Neuron (in vitro differentiated cells): ENCODE results near the gene GRIN2A.

Experiments used
- H2AFZ ChIP-seq: one replicate; pipeline ENCODE4 v1.6.1; 2013; ENCODE audit warnings: low read depth, mild to moderate bottlenecking, inconsistent platforms, low read length, moderate library complexity
- H3K27me3 ChIP-seq: one replicate; pipeline ENCODE4 v1.6.1; 2013; ENCODE audit warnings: low read length; ENCODE audit not compliant: insufficient read depth
- H3K36me3 ChIP-seq: one replicate; pipeline ENCODE4 v1.6.1; 2013; ENCODE audit warnings: low read length; ENCODE audit not compliant: insufficient read depth
- H3K4me1 ChIP-seq: one replicate; pipeline ENCODE4 v1.6.1; 2013; ENCODE audit warnings: low read length; ENCODE audit not compliant: insufficient read depth
- H3K4me3 ChIP-seq: 2 replicates; pipeline ENCODE4 v1.5.1; 2013; ENCODE audit warnings: mild to moderate bottlenecking, low read length, moderate library complexity
- H3K9me3 ChIP-seq: one replicate; pipeline ENCODE4 v1.6.1; 2013; ENCODE audit warnings: low read length

GRIN2A gene

GRCh38 chr16:9772526-9773225 is 409.6 kb downstream of the GRIN2A start:
- H3K9me3 ChIP-seq, result no peaks in the 10 kb centered on the region
- H3K4me1 ChIP-seq, result no peaks in the 10 kb centered on the region
- H3K27me3 ChIP-seq, result no peaks in the 10 kb centered on the region
- H3K36me3 ChIP-seq, result no peaks in the 10 kb centered on the region
- H3K4me3 ChIP-seq, result no peak overlapping the region
- H2AFZ ChIP-seq, result no peak overlapping the region

- H3K4me3 ChIP-seq, result no peak overlapping the region
- no peaks in the 10 kb centered on the region for H3K4me1 ChIP-seq
- no peaks in the 10 kb centered on the region for H3K27me3 ChIP-seq
- no peak overlapping the region for H2AFZ ChIP-seq
- H3K9me3 ChIP-seq, result no peaks in the 10 kb centered on the region
- no peaks in the 10 kb centered on the region for H3K36me3 ChIP-seq
Measured at GRCh38 chr16:9766891-9767290, 415.3 kb downstream of the GRIN2A start.

GRCh38 chr16:9763505-9763904 is 418.7 kb downstream of the GRIN2A start:
- Histone ChIP-seq H3K4me1 (no peaks in the 10 kb centered on the region), H3K27me3 (no peaks in the 10 kb centered on the region), H3K4me3 (no peak overlapping the region), H2AFZ (no peak overlapping the region), H3K9me3 (no peaks in the 10 kb centered on the region), H3K36me3 (no peaks in the 10 kb centered on the region)

GRCh38 chr16:9761870-9762269 is 420.4 kb downstream of the GRIN2A start:
- no peaks in the 10 kb centered on the region for H3K9me3 ChIP-seq
- no peak overlapping the region for H2AFZ ChIP-seq
- H3K27me3 ChIP-seq, result no peaks in the 10 kb centered on the region
- H3K4me3 ChIP-seq, result no peak overlapping the region
- no peaks in the 10 kb centered on the region for H3K36me3 ChIP-seq
- H3K4me1 ChIP-seq, result no peaks in the 10 kb centered on the region

- Histone ChIP-seq H3K4me1 (no peaks in the 10 kb centered on the region), H3K27me3 (no peaks in the 10 kb centered on the region)
Measured at GRCh38 chr16:9757687-9758086, 424.5 kb downstream of the GRIN2A start.

GRCh38 chr16:9756434-9756833 is 425.8 kb downstream of the GRIN2A start:
- H3K9me3 ChIP-seq, result no peaks in the 10 kb centered on the region
- H3K4me1 ChIP-seq, result no peaks in the 10 kb centered on the region
- H3K27me3 ChIP-seq, result no peaks in the 10 kb centered on the region
- no peaks in the 10 kb centered on the region for H3K36me3 ChIP-seq
- H2AFZ ChIP-seq, result no peak overlapping the region
- no peak overlapping the region for H3K4me3 ChIP-seq

More at GRCh38 chr16:9757687-9758086, 424.5 kb downstream of the GRIN2A start:
- H2AFZ ChIP-seq, result no peak overlapping the region
- H3K4me3 ChIP-seq, result no peak overlapping the region
- H3K36me3 ChIP-seq, result no peaks in the 10 kb centered on the region
- H3K9me3 ChIP-seq, result no peaks in the 10 kb centered on the region

- H3K4me1 ChIP-seq, result no peaks in the 10 kb centered on the region
- H3K4me3 ChIP-seq, result no peak overlapping the region
- H3K36me3 ChIP-seq, result no peaks in the 10 kb centered on the region
- H2AFZ ChIP-seq, result no peak overlapping the region
- H3K9me3 ChIP-seq, result no peaks in the 10 kb centered on the region
- no peaks in the 10 kb centered on the region for H3K27me3 ChIP-seq
Measured at GRCh38 chr16:9755081-9755480, 427.1 kb downstream of the GRIN2A start.

GRCh38 chr16:9741776-9742175 is 440.5 kb downstream of the GRIN2A start:
- Histone ChIP-seq H3K9me3 (no peaks in the 10 kb centered on the region), H3K27me3 (no peaks in the 10 kb centered on the region), H2AFZ (no peak overlapping the region), H3K4me3 (no peak overlapping the region), H3K36me3 (no peaks in the 10 kb centered on the region), H3K4me1 (no peaks in the 10 kb centered on the region)

GRCh38 chr16:9739301-9739700 is 442.9 kb downstream of the GRIN2A start:
- H3K4me1 ChIP-seq, result no peaks in the 10 kb centered on the region
- no peak overlapping the region for H3K4me3 ChIP-seq
- H3K27me3 ChIP-seq, result peaks cover 2% of the 10 kb centered on the region
- H3K36me3 ChIP-seq, result no peaks in the 10 kb centered on the region
- H3K9me3 ChIP-seq, result no peaks in the 10 kb centered on the region
- no peak overlapping the region for H2AFZ ChIP-seq

- no peaks in the 10 kb centered on the region for H3K4me1 ChIP-seq
- H3K4me3 ChIP-seq, result no peak overlapping the region
- H2AFZ ChIP-seq, result no peak overlapping the region
- no peaks in the 10 kb centered on the region for H3K9me3 ChIP-seq
- H3K36me3 ChIP-seq, result no peaks in the 10 kb centered on the region
- peaks cover 2% of the 10 kb centered on the region for H3K27me3 ChIP-seq
Measured at GRCh38 chr16:9738690-9739089, 443.5 kb downstream of the GRIN2A start.

- no peaks in the 10 kb centered on the region for H3K36me3 ChIP-seq
- no peak overlapping the region for H3K4me3 ChIP-seq
- H3K4me1 ChIP-seq, result no peaks in the 10 kb centered on the region
- no peak overlapping the region for H2AFZ ChIP-seq
- H3K27me3 ChIP-seq, result peaks cover 2% of the 10 kb centered on the region
- no peaks in the 10 kb centered on the region for H3K9me3 ChIP-seq
Measured at GRCh38 chr16:9736547-9736946, 445.7 kb downstream of the GRIN2A start.

- no peak overlapping the region for H2AFZ ChIP-seq
- H3K4me1 ChIP-seq, result no peaks in the 10 kb centered on the region
- H3K9me3 ChIP-seq, result no peaks in the 10 kb centered on the region
- H3K27me3 ChIP-seq, result no peaks in the 10 kb centered on the region
- H3K36me3 ChIP-seq, result no peaks in the 10 kb centered on the region
- no peak overlapping the region for H3K4me3 ChIP-seq
Measured at GRCh38 chr16:9723136-9723535, 459.1 kb downstream of the GRIN2A start.

- Histone ChIP-seq H3K9me3 (no peaks in the 10 kb centered on the region), H3K27me3 (no peaks in the 10 kb centered on the region), H3K36me3 (no peaks in the 10 kb centered on the region), H3K4me3 (no peak overlapping the region), H2AFZ (no peak overlapping the region), H3K4me1 (no peaks in the 10 kb centered on the region)
Measured at GRCh38 chr16:9713907-9714306, 468.3 kb downstream of the GRIN2A start.

GRCh38 chr16:9713156-9713555 is 469.1 kb downstream of the GRIN2A start:
- no peaks in the 10 kb centered on the region for H3K4me1 ChIP-seq
- no peak overlapping the region for H3K4me3 ChIP-seq
- H3K36me3 ChIP-seq, result no peaks in the 10 kb centered on the region
- H3K27me3 ChIP-seq, result no peaks in the 10 kb centered on the region
- no peak overlapping the region for H2AFZ ChIP-seq
- H3K9me3 ChIP-seq, result no peaks in the 10 kb centered on the region
